SK-N-SH (cell line): Measurements from ENCODE around the gene PTPN5. TPM values are rescaled to one million over a fixed set of nuclear protein-coding genes. Genes with fewer than 3 reads are reported as not detected.

Experiments
- CTCF ChIA-PET: fragments of 300-600, 350-600 bp; formaldehyde crosslinking; extraction: SDS; loops from one replicate; lab custom pipeline; 2021; lab: Yijun Ruan, JAX
- POLR2A ChIA-PET: fragments of 350-600 bp; sonication (Branson Sonifier 250); formaldehyde crosslinking; extraction: SDS; loops from one replicate; lab custom pipeline; 2020; ENCODE audit warnings: antibody characterized with exemption, inconsistent platforms; lab: Yijun Ruan, JAX
- DNase-seq: peaks from one replicate; pipeline ENCODE4 v3.0.0; 2012
- H2AFZ ChIP-seq: fragments of 200-600 bp; sonication (generic); 2 replicates; pipeline ENCODE4 v1.8.1; 2016; ENCODE audit warnings: antibody characterized with exemption, mild to moderate bottlenecking, low read depth
- H3F3A ChIP-seq: fragments of 200-600 bp; sonication (generic); replicated peaks from 2 replicates; pipeline ENCODE3; 2016; ENCODE audit warnings: antibody characterized with exemption, mild to moderate bottlenecking; ENCODE audit not compliant: insufficient read depth
- H3K27ac ChIP-seq, 2 experiments: fragments of 200-500 bp in 1 of 2; fragments of 200-600 bp in 1 of 2; sonication (Bioruptor generic) in 1 of 2; sonication (generic), shearing (Covaris generic) in 1 of 2; 2 replicates each; pipeline versions ENCODE4 v1.5.1 to v1.6.1; 2014 to 2016; ENCODE audit warnings: low read depth in 2 of 2, inconsistent platforms in 1 of 2, low read length in 1 of 2, mild to moderate bottlenecking in 1 of 2, mixed read lengths in 1 of 2
- H3K27me3 ChIP-seq: fragments of 200-600 bp; sonication (generic), shearing (Covaris generic); 2 replicates; pipeline ENCODE4 v1.6.1; 2016; ENCODE audit warnings: mixed run types; ENCODE audit not compliant: insufficient read depth
- H3K36me3 ChIP-seq, 2 experiments: fragments of 200-500 bp in 1 of 2; fragments of 200-600 bp in 1 of 2; sonication (Bioruptor generic) in 1 of 2; sonication (generic) in 1 of 2; replicated peaks in 1 of 2; 2 replicates each; pipeline versions ENCODE3 to v1.5.1; 2014 to 2016; ENCODE audit warnings: low read length in 1 of 2, mild to moderate bottlenecking in 1 of 2; ENCODE audit not compliant: insufficient read depth in 2 of 2, control insufficient read depth in 1 of 2
- H3K4me1 ChIP-seq, 2 experiments: fragments of 200-500 bp in 1 of 2; fragments of 200-600 bp in 1 of 2; sonication (Bioruptor generic) in 1 of 2; sonication (generic), shearing (Covaris generic) in 1 of 2; 2 replicates each; pipeline versions ENCODE4 v1.5.1 to v1.6.1; 2014 to 2016; ENCODE audit warnings: low read depth in 1 of 2, low read length in 1 of 2, mixed run types in 1 of 2; ENCODE audit not compliant: insufficient read depth in 2 of 2, control insufficient read depth in 1 of 2
- H3K4me2 ChIP-seq: fragments of 200-600 bp; sonication (generic), shearing (Covaris generic); 2 replicates; pipeline ENCODE4 v1.6.1; 2017; ENCODE audit warnings: mixed run types
- H3K4me3 ChIP-seq, 2 experiments: fragments of 200-500 bp in 1 of 2; fragments of 200-600 bp in 1 of 2; sonication (Bioruptor generic) in 1 of 2; sonication (generic), shearing (Covaris generic) in 1 of 2; 2 replicates each; pipeline versions ENCODE4 v1.5.1 to v1.8.1; 2014 to 2016; ENCODE audit warnings: low read depth in 2 of 2, inconsistent platforms in 1 of 2, low read length in 1 of 2, mild to moderate bottlenecking in 1 of 2, mixed read lengths in 1 of 2, moderate library complexity in 1 of 2
- H3K79me2 ChIP-seq: fragments of 200-600 bp; sonication (generic); 2 replicates; pipeline ENCODE4 v1.8.1; 2017; ENCODE audit warnings: mild to moderate bottlenecking; ENCODE audit not compliant: insufficient read depth
- H3K9ac ChIP-seq: fragments of 200-600 bp; sonication (generic); 2 replicates; pipeline ENCODE4 v1.6.1; 2017; ENCODE audit warnings: mixed run types
- H3K9me2 ChIP-seq: fragments of 200-600 bp; sonication (generic); 2 replicates; pipeline ENCODE4 v1.6.1; 2017; ENCODE audit warnings: mixed run types
- H3K9me3 ChIP-seq: fragments of 200-600 bp; sonication (generic); 2 replicates; pipeline ENCODE4 v1.6.1; 2017; ENCODE audit warnings: mixed run types, mild to moderate bottlenecking, moderate library complexity
- H4K20me1 ChIP-seq: fragments of 200-600 bp; sonication (generic); 2 replicates; pipeline ENCODE4 v1.6.1; 2017; ENCODE audit warnings: mild to moderate bottlenecking, mixed run types; ENCODE audit not compliant: insufficient read depth
- EZH2phosphoT487 ChIP-seq: fragments of 200-600 bp; sonication (generic); IDR thresholded peaks from 2 replicates; pipeline ENCODE4 v1.6.1; 2017; ENCODE audit warnings: low read depth, mixed run types, mild to moderate bottlenecking, antibody characterized with exemption, moderate library complexity, borderline replicate concordance
- FOSL2 ChIP-seq: IDR thresholded peaks from 2 replicates; pipeline ENCODE4 v1.4.0; 2012; ENCODE audit warnings: low read depth, mild to moderate bottlenecking, moderate library complexity, borderline replicate concordance
- FOXJ3 ChIP-seq: sonication (generic); formaldehyde crosslinking; IDR thresholded peaks from 2 replicates; pipeline ENCODE4 v1.5.1; 2020; ENCODE audit warnings: mild to moderate bottlenecking, missing genetic modification reagents
- GATA2 ChIP-seq: sonication (generic); formaldehyde crosslinking; IDR thresholded peaks from 2 replicates; pipeline ENCODE4 v1.5.0; 2020; ENCODE audit warnings: mild to moderate bottlenecking, missing genetic modification reagents
- JUND ChIP-seq: IDR thresholded peaks from 2 replicates; pipeline ENCODE4 v1.4.0; 2012
- MEF2A ChIP-seq: IDR thresholded peaks from 2 replicates; pipeline ENCODE4 v1.4.0; 2012; ENCODE audit warnings: low read depth, borderline replicate concordance
- NRF1 ChIP-seq: IDR thresholded peaks from 2 replicates; pipeline ENCODE4 v1.6.1; 2012; ENCODE audit warnings: low read depth, mild to moderate bottlenecking, low read length
- POLR2AphosphoS5 ChIP-seq: IDR thresholded peaks from 2 replicates; pipeline ENCODE4 v1.6.1; 2012; ENCODE audit warnings: low read depth, low read length
- RAD21 ChIP-seq: IDR thresholded peaks from 2 replicates; pipeline ENCODE4 v1.6.1; 2012; ENCODE audit warnings: mild to moderate bottlenecking, low read length
- RCOR1 ChIP-seq: fragments of 150-350 bp; IDR thresholded peaks from 2 replicates; pipeline ENCODE4 v1.6.1; 2017; ENCODE audit warnings: antibody characterized with exemption, low read length
- RFX5 ChIP-seq: IDR thresholded peaks from 2 replicates; pipeline ENCODE4 v1.6.1; 2012; ENCODE audit warnings: mild to moderate bottlenecking, improper control_type of control experiment, low read length
- SMC3 ChIP-seq: IDR thresholded peaks from 2 replicates; pipeline ENCODE4 v1.6.1; 2012; ENCODE audit warnings: low read depth, low read length, improper control_type of control experiment
- TAF1 ChIP-seq: IDR thresholded peaks from 2 replicates; pipeline ENCODE4 v1.6.1; 2012; ENCODE audit warnings: low read depth, mild to moderate bottlenecking, low read length, moderate library complexity, borderline replicate concordance
- TCF12 ChIP-seq: IDR thresholded peaks from 2 replicates; pipeline ENCODE4 v1.4.0; 2012
- TEAD4 ChIP-seq: IDR thresholded peaks from 2 replicates; pipeline ENCODE4 v1.4.0; 2012; ENCODE audit warnings: mild to moderate bottlenecking, borderline replicate concordance; ENCODE audit not compliant: insufficient read depth
- WGBS: methylation state at CpG from one replicate; pipeline ENCODE4 v1.1.6; 2017; ENCODE audit warnings: low lambda C conversion rate; 5-methylcytosine and 5-hydroxymethylcytosine counted together
- polyA plus RNA-seq, 3 experiments: library from polyadenylated mRNA; depleted of rRNA; stranded (reverse); fragments of >200 nt; gene quantifications; 2 replicates each; pipeline ENCODE4 v1.2.3, GENCODE V29; 2012
- TF ChIP-seq, protein P1 (sequence below): IDR thresholded peaks from 2 replicates; pipeline ENCODE4 v1.4.0; 2012; ENCODE audit warnings: low read depth, borderline replicate concordance
- TF ChIP-seq, protein P2 (sequence below): IDR thresholded peaks from 2 replicates; pipeline ENCODE4; 2012
- TF ChIP-seq, protein P3 (sequence below): fragments of 150-350 bp; IDR thresholded peaks from 2 replicates; pipeline ENCODE4 v1.6.1; 2016; ENCODE audit warnings: mild to moderate bottlenecking, low read depth, low read length
- TF ChIP-seq, protein P4 (sequence below): fragments of 150-350 bp; IDR thresholded peaks from 2 replicates; pipeline ENCODE4 v1.6.1; 2017; ENCODE audit warnings: antibody characterized with exemption, low read length, low read depth, borderline replicate concordance
- TF ChIP-seq, protein P5 (sequence below): IDR thresholded peaks from 2 replicates; pipeline ENCODE4 v1.4.0; 2012; ENCODE audit warnings: low read depth, borderline replicate concordance

PTPN5 gene
- polyA plus RNA-seq, 1 of the 3 experiments (the other 2 are of a cell fraction): not detected

DNA sequence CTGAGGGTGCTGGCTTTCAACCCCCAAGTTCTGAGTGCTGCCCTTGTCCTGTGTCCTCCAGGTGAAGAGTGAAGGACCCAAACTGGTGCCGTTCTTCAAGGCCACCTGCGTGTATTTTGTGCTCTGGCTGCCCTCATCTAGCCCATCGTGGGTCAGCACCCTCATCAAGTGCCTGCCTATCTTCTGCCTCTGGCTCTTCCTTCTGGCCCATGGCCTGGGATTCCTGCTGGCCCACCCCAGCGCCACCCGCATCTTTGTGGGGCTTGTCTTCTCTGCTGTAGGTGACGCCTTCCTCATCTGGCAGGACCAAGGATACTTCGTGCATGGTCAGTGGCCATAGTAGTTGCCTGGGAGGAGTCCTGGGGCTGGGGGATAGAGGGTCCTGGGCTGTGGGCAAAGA is 90.7 kb downstream of the PTPN5 start:
- no peaks in the 10 kb centered on the region for H3K27me3 ChIP-seq
- no peaks in the 10 kb centered on the region for H3F3A ChIP-seq
- ChIA-PET CTCF (interaction anchor here (1.3 kb wide), 1 partner anchor 27 kb away, joined by 3 read pairs; no protein-coding TSS in a partner anchor), POLR2A (no interaction called here)
- 91% methylated on average over 6 of the region's 7 CpGs for WGBS
- no peaks in the 10 kb centered on the region for H4K20me1 ChIP-seq
- no peak for DNase-seq
- no peaks in the 10 kb centered on the region for H3K9me3 ChIP-seq
- H3K79me2 ChIP-seq: no peaks in the 10 kb centered on the region
- H3K9ac ChIP-seq: no peak overlapping the region
- no peak overlapping the region for H2AFZ ChIP-seq
- H3K9me2 ChIP-seq: no peaks in the 10 kb centered on the region
- no peak overlapping the region for H3K27ac ChIP-seq
- H3K4me1 ChIP-seq: peaks cover 0 to 30% of the 10 kb centered on the region in 2 experiments; a peak in 2 of 4 replicates
- no peak overlapping the region for H3K4me2 ChIP-seq
- no peak overlapping the region for H3K4me3 ChIP-seq
- H3K36me3 ChIP-seq: no peaks in the 10 kb centered on the region
- TF ChIP-seq RFX5: no peak
- TF ChIP-seq RCOR1: no peak
- no peak for TF ChIP-seq MEF2A
- no peak for TF ChIP-seq POLR2AphosphoS5
- no peak for TF ChIP-seq SMC3
- no peak for TF ChIP-seq RAD21

DNA sequence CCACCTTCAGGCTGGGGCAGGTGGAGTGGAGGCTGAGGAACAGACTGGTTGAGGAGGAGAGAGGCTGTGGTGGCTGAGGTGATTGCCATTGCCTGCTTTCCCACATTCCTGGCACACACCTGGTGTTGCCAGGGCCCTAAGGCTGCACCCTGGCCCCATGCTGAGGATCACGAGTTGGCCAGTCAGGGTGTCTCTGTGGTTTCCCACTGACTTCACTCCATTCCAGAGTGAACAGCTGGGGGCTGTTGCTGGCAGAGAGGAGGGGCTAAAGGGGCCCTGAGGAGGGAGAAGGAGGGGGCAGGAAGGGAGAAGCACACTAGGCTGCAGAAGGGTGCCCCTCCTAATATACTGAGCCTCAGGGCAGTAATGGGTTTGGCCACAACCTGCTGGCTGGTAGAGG is 91.2 kb downstream of the PTPN5 start:
- DNase-seq: no peak
- no peaks in the 10 kb centered on the region for H4K20me1 ChIP-seq
- no peak overlapping the region for H2AFZ ChIP-seq
- H3K4me1 ChIP-seq: peaks cover 0 to 25% of the 10 kb centered on the region in 2 experiments; a peak in 2 of 4 replicates
- no peaks in the 10 kb centered on the region for H3K27me3 ChIP-seq
- POLR2A ChIA-PET: no interaction called here
- no peak overlapping the region for H3K9ac ChIP-seq
- no peaks in the 10 kb centered on the region for H3K79me2 ChIP-seq
- H3K36me3 ChIP-seq: no peaks in the 10 kb centered on the region
- CTCF ChIA-PET: interaction anchor here (0.8 to 2.5 kb wide), 3 partner anchors 21 to 160 kb away, joined by 3 to 9 read pairs (median 4); no protein-coding TSS in a partner anchor
- no peak for TF ChIP-seq TCF12
- TF ChIP-seq EZH2phosphoT487: no peak
- no peak for TF ChIP-seq FOSL2
- TF ChIP-seq, protein P1, sequence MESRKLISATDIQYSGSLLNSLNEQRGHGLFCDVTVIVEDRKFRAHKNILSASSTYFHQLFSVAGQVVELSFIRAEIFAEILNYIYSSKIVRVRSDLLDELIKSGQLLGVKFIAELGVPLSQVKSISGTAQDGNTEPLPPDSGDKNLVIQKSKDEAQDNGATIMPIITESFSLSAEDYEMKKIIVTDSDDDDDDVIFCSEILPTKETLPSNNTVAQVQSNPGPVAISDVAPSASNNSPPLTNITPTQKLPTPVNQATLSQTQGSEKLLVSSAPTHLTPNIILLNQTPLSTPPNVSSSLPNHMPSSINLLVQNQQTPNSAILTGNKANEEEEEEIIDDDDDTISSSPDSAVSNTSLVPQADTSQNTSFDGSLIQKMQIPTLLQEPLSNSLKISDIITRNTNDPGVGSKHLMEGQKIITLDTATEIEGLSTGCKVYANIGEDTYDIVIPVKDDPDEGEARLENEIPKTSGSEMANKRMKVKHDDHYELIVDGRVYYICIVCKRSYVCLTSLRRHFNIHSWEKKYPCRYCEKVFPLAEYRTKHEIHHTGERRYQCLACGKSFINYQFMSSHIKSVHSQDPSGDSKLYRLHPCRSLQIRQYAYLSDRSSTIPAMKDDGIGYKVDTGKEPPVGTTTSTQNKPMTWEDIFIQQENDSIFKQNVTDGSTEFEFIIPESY: no peak
- TF ChIP-seq JUND: no peak
- TF ChIP-seq, protein P2, sequence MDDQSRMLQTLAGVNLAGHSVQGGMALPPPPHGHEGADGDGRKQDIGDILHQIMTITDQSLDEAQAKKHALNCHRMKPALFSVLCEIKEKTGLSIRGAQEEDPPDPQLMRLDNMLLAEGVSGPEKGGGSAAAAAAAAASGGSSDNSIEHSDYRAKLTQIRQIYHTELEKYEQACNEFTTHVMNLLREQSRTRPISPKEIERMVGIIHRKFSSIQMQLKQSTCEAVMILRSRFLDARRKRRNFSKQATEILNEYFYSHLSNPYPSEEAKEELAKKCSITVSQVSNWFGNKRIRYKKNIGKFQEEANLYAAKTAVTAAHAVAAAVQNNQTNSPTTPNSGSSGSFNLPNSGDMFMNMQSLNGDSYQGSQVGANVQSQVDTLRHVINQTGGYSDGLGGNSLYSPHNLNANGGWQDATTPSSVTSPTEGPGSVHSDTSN: no peak
- TF ChIP-seq TAF1: no peak
- no peak for TF ChIP-seq TEAD4
- TF ChIP-seq, protein P3, sequence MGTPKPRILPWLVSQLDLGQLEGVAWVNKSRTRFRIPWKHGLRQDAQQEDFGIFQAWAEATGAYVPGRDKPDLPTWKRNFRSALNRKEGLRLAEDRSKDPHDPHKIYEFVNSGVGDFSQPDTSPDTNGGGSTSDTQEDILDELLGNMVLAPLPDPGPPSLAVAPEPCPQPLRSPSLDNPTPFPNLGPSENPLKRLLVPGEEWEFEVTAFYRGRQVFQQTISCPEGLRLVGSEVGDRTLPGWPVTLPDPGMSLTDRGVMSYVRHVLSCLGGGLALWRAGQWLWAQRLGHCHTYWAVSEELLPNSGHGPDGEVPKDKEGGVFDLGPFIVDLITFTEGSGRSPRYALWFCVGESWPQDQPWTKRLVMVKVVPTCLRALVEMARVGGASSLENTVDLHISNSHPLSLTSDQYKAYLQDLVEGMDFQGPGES: no peak
- TF ChIP-seq, protein P4, sequence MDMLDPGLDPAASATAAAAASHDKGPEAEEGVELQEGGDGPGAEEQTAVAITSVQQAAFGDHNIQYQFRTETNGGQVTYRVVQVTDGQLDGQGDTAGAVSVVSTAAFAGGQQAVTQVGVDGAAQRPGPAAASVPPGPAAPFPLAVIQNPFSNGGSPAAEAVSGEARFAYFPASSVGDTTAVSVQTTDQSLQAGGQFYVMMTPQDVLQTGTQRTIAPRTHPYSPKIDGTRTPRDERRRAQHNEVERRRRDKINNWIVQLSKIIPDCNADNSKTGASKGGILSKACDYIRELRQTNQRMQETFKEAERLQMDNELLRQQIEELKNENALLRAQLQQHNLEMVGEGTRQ: no peak
- no peak for TF ChIP-seq NRF1
- TF ChIP-seq GATA2 (CRISPR knock-in tag): no peak
- TF ChIP-seq, protein P5, sequence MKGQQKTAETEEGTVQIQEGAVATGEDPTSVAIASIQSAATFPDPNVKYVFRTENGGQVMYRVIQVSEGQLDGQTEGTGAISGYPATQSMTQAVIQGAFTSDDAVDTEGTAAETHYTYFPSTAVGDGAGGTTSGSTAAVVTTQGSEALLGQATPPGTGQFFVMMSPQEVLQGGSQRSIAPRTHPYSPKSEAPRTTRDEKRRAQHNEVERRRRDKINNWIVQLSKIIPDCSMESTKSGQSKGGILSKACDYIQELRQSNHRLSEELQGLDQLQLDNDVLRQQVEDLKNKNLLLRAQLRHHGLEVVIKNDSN: no peak
- no peak for TF ChIP-seq FOXJ3
- H3K4me3 ChIP-seq: no peak overlapping the region
- no peak overlapping the region for H3K27ac ChIP-seq
- no peaks in the 10 kb centered on the region for H3F3A ChIP-seq
- no peaks in the 10 kb centered on the region for H3K9me3 ChIP-seq
- no peaks in the 10 kb centered on the region for H3K9me2 ChIP-seq
- 83% methylated on average over 1 of the region's 1 CpG for WGBS
- H3K4me2 ChIP-seq: no peak overlapping the region
